Measurements from ENCODE around the gene PEAK1.

DNA sequence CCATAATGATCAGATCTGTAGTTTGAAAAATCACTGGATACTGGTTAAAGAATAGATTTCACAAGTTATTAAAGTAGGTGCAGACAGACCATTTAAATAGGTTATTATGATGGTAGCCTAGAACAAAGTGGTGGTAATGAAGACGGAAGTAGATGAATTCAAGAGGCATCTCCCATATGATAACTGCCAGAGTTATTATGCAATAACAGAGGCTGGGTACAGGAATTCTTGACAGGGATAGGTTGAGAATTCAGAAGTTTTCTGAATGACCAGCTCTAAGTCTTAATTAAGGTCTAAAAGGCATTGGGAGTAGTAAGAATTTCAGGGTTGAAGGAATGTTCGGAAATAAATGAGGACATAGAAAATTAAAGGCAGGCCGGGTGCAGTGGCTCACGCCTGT, 108.9 kb downstream of the PEAK1 start:
- TF ChIP-seq, protein P1, sequence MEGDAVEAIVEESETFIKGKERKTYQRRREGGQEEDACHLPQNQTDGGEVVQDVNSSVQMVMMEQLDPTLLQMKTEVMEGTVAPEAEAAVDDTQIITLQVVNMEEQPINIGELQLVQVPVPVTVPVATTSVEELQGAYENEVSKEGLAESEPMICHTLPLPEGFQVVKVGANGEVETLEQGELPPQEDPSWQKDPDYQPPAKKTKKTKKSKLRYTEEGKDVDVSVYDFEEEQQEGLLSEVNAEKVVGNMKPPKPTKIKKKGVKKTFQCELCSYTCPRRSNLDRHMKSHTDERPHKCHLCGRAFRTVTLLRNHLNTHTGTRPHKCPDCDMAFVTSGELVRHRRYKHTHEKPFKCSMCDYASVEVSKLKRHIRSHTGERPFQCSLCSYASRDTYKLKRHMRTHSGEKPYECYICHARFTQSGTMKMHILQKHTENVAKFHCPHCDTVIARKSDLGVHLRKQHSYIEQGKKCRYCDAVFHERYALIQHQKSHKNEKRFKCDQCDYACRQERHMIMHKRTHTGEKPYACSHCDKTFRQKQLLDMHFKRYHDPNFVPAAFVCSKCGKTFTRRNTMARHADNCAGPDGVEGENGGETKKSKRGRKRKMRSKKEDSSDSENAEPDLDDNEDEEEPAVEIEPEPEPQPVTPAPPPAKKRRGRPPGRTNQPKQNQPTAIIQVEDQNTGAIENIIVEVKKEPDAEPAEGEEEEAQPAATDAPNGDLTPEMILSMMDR (IDR thresholded peaks at IDR 0.05), result no peak
- no peak for TF ChIP-seq POLR2AphosphoS5 (IDR thresholded peaks at IDR 0.05)
